Measurements from ENCODE around the gene ASIC3.

DNA sequence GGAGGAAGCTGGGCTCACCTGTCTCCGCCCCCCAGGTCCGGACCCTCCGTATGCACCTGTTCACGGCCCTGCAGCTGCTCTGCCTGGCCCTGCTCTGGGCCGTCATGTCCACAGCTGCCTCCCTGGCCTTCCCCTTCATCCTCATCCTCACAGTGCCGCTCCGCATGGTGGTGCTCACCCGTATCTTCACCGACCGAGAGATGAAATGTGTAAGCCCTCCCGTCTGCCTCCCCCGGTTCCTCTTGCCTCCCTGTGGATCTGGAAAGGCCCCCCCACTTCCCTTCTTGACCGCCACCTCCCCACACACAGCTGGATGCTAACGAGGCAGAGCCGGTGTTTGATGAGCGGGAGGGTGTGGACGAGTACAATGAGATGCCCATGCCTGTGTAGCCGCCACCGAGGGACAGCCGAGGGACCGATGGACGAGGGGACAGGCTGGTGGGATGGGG is 27.7 kb downstream of the ASIC3 start:
- TF ChIP-seq, protein P1, sequence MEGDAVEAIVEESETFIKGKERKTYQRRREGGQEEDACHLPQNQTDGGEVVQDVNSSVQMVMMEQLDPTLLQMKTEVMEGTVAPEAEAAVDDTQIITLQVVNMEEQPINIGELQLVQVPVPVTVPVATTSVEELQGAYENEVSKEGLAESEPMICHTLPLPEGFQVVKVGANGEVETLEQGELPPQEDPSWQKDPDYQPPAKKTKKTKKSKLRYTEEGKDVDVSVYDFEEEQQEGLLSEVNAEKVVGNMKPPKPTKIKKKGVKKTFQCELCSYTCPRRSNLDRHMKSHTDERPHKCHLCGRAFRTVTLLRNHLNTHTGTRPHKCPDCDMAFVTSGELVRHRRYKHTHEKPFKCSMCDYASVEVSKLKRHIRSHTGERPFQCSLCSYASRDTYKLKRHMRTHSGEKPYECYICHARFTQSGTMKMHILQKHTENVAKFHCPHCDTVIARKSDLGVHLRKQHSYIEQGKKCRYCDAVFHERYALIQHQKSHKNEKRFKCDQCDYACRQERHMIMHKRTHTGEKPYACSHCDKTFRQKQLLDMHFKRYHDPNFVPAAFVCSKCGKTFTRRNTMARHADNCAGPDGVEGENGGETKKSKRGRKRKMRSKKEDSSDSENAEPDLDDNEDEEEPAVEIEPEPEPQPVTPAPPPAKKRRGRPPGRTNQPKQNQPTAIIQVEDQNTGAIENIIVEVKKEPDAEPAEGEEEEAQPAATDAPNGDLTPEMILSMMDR (conservative IDR thresholded peaks at IDR 0.05): no peak
- TF ChIP-seq ZFX (IDR thresholded peaks at IDR 0.05): no peak
